H1 (cell line): ENCODE data around the gene SLC24A3. TPM values are rescaled to one million over a fixed set of nuclear protein-coding genes. Genes with fewer than 3 reads are reported as not detected.

Experiments used
- CTCF ChIA-PET: fragments of 300-600 bp; sonication (Branson Sonifier 250); formaldehyde crosslinking; loops from one replicate; lab custom pipeline; 2021; ENCODE audit not compliant: partially characterized antibody; lab: Charles Lee
- POLR2A ChIA-PET: fragments of 300-600 bp; sonication (Branson Sonifier 250); formaldehyde crosslinking; loops from one replicate; lab custom pipeline; 2021; ENCODE audit warnings: inconsistent platforms; ENCODE audit not compliant: partially characterized antibody; lab: Charles Lee
- DNase-seq, 2 experiments: peaks; one replicate each; pipeline versions ENCODE4 v3.0.0 to v3.0.0-alpha.2; 2010 to 2022; ENCODE audit warnings: low spot score in 2 of 2, low read depth in 1 of 2, mixed read lengths in 1 of 2
- FAIRE-seq: peaks from 2 replicates; lab custom pipeline; 2011; peaks lifted over from hg19 to GRCh38; lab: Jason Lieb, UNC
- H2AFZ ChIP-seq: 2 replicates; pipeline ENCODE4 v1.8.1; 2012; ENCODE audit warnings: low read length, inconsistent platforms
- H2AK5ac ChIP-seq: 2 replicates; pipeline ENCODE4 v1.6.1; 2013; ENCODE audit warnings: low read depth, low read length
- H2BK120ac ChIP-seq: replicated peaks from 2 replicates; pipeline ENCODE3; 2013; ENCODE audit warnings: low read depth, low read length, inconsistent platforms
- H2BK12ac ChIP-seq: 2 replicates; pipeline ENCODE4 v1.6.1; 2013; ENCODE audit warnings: low read depth, low read length
- H2BK15ac ChIP-seq: 2 replicates; pipeline ENCODE4 v1.6.1; 2013; ENCODE audit warnings: low read length
- H2BK20ac ChIP-seq: 2 replicates; pipeline ENCODE4 v1.6.1; 2013; ENCODE audit warnings: low read length
- H2BK5ac ChIP-seq: 2 replicates; pipeline ENCODE4 v1.6.1; 2013; ENCODE audit warnings: low read depth, low read length
- H3K14ac ChIP-seq: 2 replicates; pipeline ENCODE4 v1.6.1; 2013; ENCODE audit warnings: inconsistent platforms; ENCODE audit not compliant: insufficient read length
- H3K18ac ChIP-seq: 2 replicates; pipeline ENCODE4 v1.6.1; 2013; ENCODE audit warnings: low read length; ENCODE audit errors: extremely low read depth
- H3K23ac ChIP-seq: 2 replicates; pipeline ENCODE4 v1.6.1; 2013; ENCODE audit warnings: inconsistent platforms; ENCODE audit not compliant: insufficient read length
- H3K23me2 ChIP-seq: 2 replicates; pipeline ENCODE4 v1.6.1; 2013; ENCODE audit warnings: low read depth, low read length
- H3K27ac ChIP-seq: 2 replicates; pipeline ENCODE4 v1.6.1; 2011; ENCODE audit warnings: low read depth, low read length, inconsistent platforms
- H3K27me3 ChIP-seq, 4 experiments: replicated peaks in 1 of 4; 1 replicate in 1 of 4; 2 replicates in 3 of 4; pipeline versions ENCODE4 v1.6.1 to v1.8.1; 2011 to 2013; ENCODE audit warnings: low read length in 3 of 4, mild to moderate bottlenecking in 3 of 4, inconsistent platforms in 2 of 4, mixed read lengths in 2 of 4, moderate library complexity in 1 of 4; ENCODE audit not compliant: control insufficient read depth in 3 of 4, insufficient read depth in 3 of 4; ENCODE audit errors: extremely low read depth in 1 of 4
- H3K36me3 ChIP-seq, 4 experiments: 2 replicates each; pipeline versions ENCODE4 v1.6.1 to v1.8.1; 2011 to 2013; ENCODE audit warnings: mild to moderate bottlenecking in 4 of 4, low read length in 3 of 4, moderate library complexity in 2 of 4, control low read depth in 1 of 4, inconsistent platforms in 1 of 4; ENCODE audit not compliant: insufficient read depth in 4 of 4, control insufficient read depth in 2 of 4
- H3K4ac ChIP-seq: replicated peaks from 2 replicates; pipeline ENCODE3; 2013; ENCODE audit warnings: low read length, low read depth, mixed read lengths, inconsistent platforms; ENCODE audit not compliant: insufficient read length
- H3K4me1 ChIP-seq, 4 experiments: replicated peaks in 1 of 4; 1 replicate in 1 of 4; 2 replicates in 3 of 4; pipeline versions ENCODE4 v1.6.1 to v1.8.1; 2011 to 2013; ENCODE audit warnings: low read length in 3 of 4, inconsistent platforms in 2 of 4, mixed read lengths in 1 of 4; ENCODE audit not compliant: insufficient read depth in 4 of 4, control insufficient read depth in 3 of 4
- H3K4me2 ChIP-seq, 2 experiments: 2 replicates each; pipeline versions ENCODE4 v1.6.1 to v1.8.1; 2011 to 2013; ENCODE audit warnings: low read depth in 2 of 2, low read length in 2 of 2, control low read depth in 1 of 2, inconsistent platforms in 1 of 2, mild to moderate bottlenecking in 1 of 2; ENCODE audit not compliant: insufficient read depth in 1 of 2
- H3K4me3 ChIP-seq, 4 experiments: fragments of 200-600, 300-600 bp in 1 of 4; sonication (generic), shearing (Covaris generic), sonication (Bioruptor Twin) in 1 of 4; 2 replicates each; pipeline versions ENCODE4 v1.5.1 to v1.8.1; 2011 to 2016; ENCODE audit warnings: low read length in 4 of 4, low read depth in 3 of 4, control low read depth in 2 of 4, inconsistent platforms in 2 of 4, mild to moderate bottlenecking in 2 of 4, mixed read lengths in 1 of 4, moderate library complexity in 1 of 4; ENCODE audit not compliant: insufficient read depth in 2 of 4; ENCODE audit errors: extremely low read depth in 1 of 4
- H3K56ac ChIP-seq: replicated peaks from 2 replicates; pipeline ENCODE3; 2013; ENCODE audit warnings: low read depth, mild to moderate bottlenecking, mixed read lengths, low read length, inconsistent platforms; ENCODE audit not compliant: insufficient read length
- H3K79me1 ChIP-seq: 2 replicates; pipeline ENCODE4 v1.6.1; 2013; ENCODE audit warnings: low read depth, low read length, control low read depth
- H3K79me2 ChIP-seq, 2 experiments: 2 replicates each; pipeline versions ENCODE4 v1.6.1 to v1.8.1; 2012 to 2013; ENCODE audit warnings: low read length in 2 of 2, mild to moderate bottlenecking in 2 of 2, inconsistent platforms in 1 of 2; ENCODE audit not compliant: insufficient read depth in 2 of 2, control insufficient read depth in 1 of 2
- H3K9ac ChIP-seq, 4 experiments: replicated peaks in 1 of 4; 1 replicate in 1 of 4; 2 replicates in 3 of 4; pipeline versions ENCODE4 v1.6.1 to v1.8.1; 2011 to 2013; ENCODE audit warnings: low read depth in 3 of 4, low read length in 3 of 4, control low read depth in 2 of 4, mild to moderate bottlenecking in 2 of 4, moderate library complexity in 2 of 4, inconsistent platforms in 1 of 4; ENCODE audit errors: extremely low read depth in 1 of 4
- H3K9me3 ChIP-seq, 2 experiments: 2 replicates each; pipeline versions ENCODE4 v1.6.1 to v1.8.1; 2012 to 2013; ENCODE audit warnings: mild to moderate bottlenecking in 2 of 2, moderate library complexity in 2 of 2, control low read depth in 1 of 2, inconsistent platforms in 1 of 2, low read depth in 1 of 2, low read length in 1 of 2, mixed read lengths in 1 of 2; ENCODE audit not compliant: insufficient read depth in 2 of 2
- H4K20me1 ChIP-seq, 2 experiments: replicated peaks in 1 of 2; 2 replicates each; pipeline versions ENCODE3 to v1.8.1; 2011 to 2013; ENCODE audit warnings: inconsistent platforms in 2 of 2, low read length in 2 of 2, mild to moderate bottlenecking in 1 of 2; ENCODE audit not compliant: insufficient read depth in 2 of 2, control insufficient read depth in 1 of 2
- H4K5ac ChIP-seq: 2 replicates; pipeline ENCODE4 v1.6.1; 2013; ENCODE audit warnings: low read length, low read depth, mixed read lengths, inconsistent platforms; ENCODE audit not compliant: insufficient read length
- H4K8ac ChIP-seq: 2 replicates; pipeline ENCODE4 v1.8.0; 2013; ENCODE audit warnings: mild to moderate bottlenecking, moderate library complexity, low read length, inconsistent platforms; ENCODE audit not compliant: insufficient read depth; ENCODE audit errors: extremely low read depth
- H4K91ac ChIP-seq: replicated peaks from 2 replicates; pipeline ENCODE3; 2013; ENCODE audit warnings: low read length, mixed read lengths, inconsistent platforms; ENCODE audit not compliant: insufficient read length
- CTBP2 ChIP-seq: IDR thresholded peaks from 2 replicates; pipeline ENCODE4 v1.7.0; 2011; ENCODE audit warnings: borderline replicate concordance, mild to moderate bottlenecking, moderate library complexity, mixed read lengths, low read length; ENCODE audit not compliant: insufficient read depth, insufficient read length
- EP300 ChIP-seq, 2 experiments: IDR thresholded peaks; 1 replicate in 1 of 2; 2 replicates in 1 of 2; pipeline ENCODE4 v1.6.1; 2011 to 2012; ENCODE audit warnings: low read depth in 2 of 2, low read length in 2 of 2, mild to moderate bottlenecking in 2 of 2, borderline replicate concordance in 1 of 2, inconsistent platforms in 1 of 2, moderate library complexity in 1 of 2
- EZH2 ChIP-seq: fragments of 200-600 bp; sonication (generic); IDR thresholded peaks from 2 replicates; pipeline ENCODE4 v1.7.1; 2012; ENCODE audit warnings: low read depth, mild to moderate bottlenecking, moderate library complexity, low read length, inconsistent platforms; ENCODE audit not compliant: severe bottlenecking
- FOSL1 ChIP-seq: IDR thresholded peaks from 2 replicates; pipeline ENCODE4 v1.6.1; 2011; ENCODE audit warnings: mild to moderate bottlenecking, low read depth, low read length, moderate library complexity; ENCODE audit not compliant: insufficient read depth
- POLR2A ChIP-seq, 2 experiments: IDR thresholded peaks; 1 replicate in 1 of 2; 2 replicates in 1 of 2; pipeline ENCODE4 v1.6.1; 2011; ENCODE audit warnings: low read depth in 2 of 2, low read length in 2 of 2, mild to moderate bottlenecking in 2 of 2; ENCODE audit errors: control extremely low read depth in 1 of 2
- RFX5 ChIP-seq: IDR thresholded peaks from 2 replicates; pipeline ENCODE4 v1.6.1; 2011; ENCODE audit warnings: low read depth, low read length, improper control_type of control experiment, borderline replicate concordance
- TAF1 ChIP-seq: IDR thresholded peaks from 2 replicates; pipeline ENCODE4 v1.6.1; 2011; ENCODE audit warnings: mild to moderate bottlenecking, low read depth, low read length
- TAF7 ChIP-seq: optimal IDR thresholded peaks from 2 replicates; pipeline ENCODE3; 2011; ENCODE audit warnings: low read depth, mild to moderate bottlenecking, inconsistent platforms, low read length, moderate library complexity, borderline replicate concordance
- TBP ChIP-seq: IDR thresholded peaks from 2 replicates; pipeline ENCODE4 v1.6.1; 2011; ENCODE audit warnings: low read depth, low read length, improper control_type of control experiment
- TCF12 ChIP-seq: IDR thresholded peaks from 2 replicates; pipeline ENCODE4 v1.6.1; 2011; ENCODE audit warnings: low read depth, mild to moderate bottlenecking, low read length
- whole genome bisulfite sequencing, 2 experiments: shearing (Covaris generic) in 1 of 2; methylation state at CpG; one replicate each; pipeline versions ENCODE4 v1.1.6 to v1.1.7; 2013 to 2015; ENCODE audit warnings: low lambda C conversion rate in 2 of 2, mixed read lengths in 2 of 2, inconsistent platforms in 1 of 2, low coverage in 1 of 2, missing lambda C conversion rate in 1 of 2; ENCODE audit not compliant: insufficient replicate concordance in 2 of 2, insufficient coverage in 1 of 2, insufficient read length in 1 of 2; ENCODE audit errors: extremely low coverage in 1 of 2, missing lambda C conversion rate in 1 of 2; 5-methylcytosine and 5-hydroxymethylcytosine counted together
- polyA plus RNA-seq, 7 experiments: library from polyadenylated mRNA; depleted of rRNA in 3 of 7; stranded (reverse) in 5 of 7; unstranded in 2 of 7; fragments of >200 nt in 5 of 7; fragments of 200-250 nt in 2 of 7; gene quantifications; 1 replicate in 5 of 7; 2 replicates in 1 of 7; 4 replicates in 1 of 7; pipeline versions ENCODE4 v1.2.1 to v1.2.3, GENCODE V29; 2011 to 2013; ENCODE audit warnings: missing spikeins in 2 of 7, mixed read lengths in 2 of 7
- total RNA-seq: library from RNA; stranded (reverse); fragmentation: NEBNext Ultra II Directional; extraction: Animal tissue kit (Norgen Biotek cat#: 25700); gene quantifications from 2 replicates; pipeline ENCODE4 v1.2.1, GENCODE V29; 2021

Gene SLC24A3
- total and polyA plus RNA-seq, 2 of the 8 experiments (the other 6 are each of a cell fraction or from before 2014, with no cell fraction given) = 4.5 to 6.3 TPM

GRCh38 chr20:19527509-19527908 lies 315.1 kb downstream of the SLC24A3 start:
- no peak overlapping the region for H3K27ac ChIP-seq
- no peak overlapping the region for H3K4ac ChIP-seq
- H2BK12ac ChIP-seq = no peak overlapping the region
- no peak overlapping the region for H4K5ac ChIP-seq
- H3K27me3 ChIP-seq = no peaks in the 10 kb centered on the region
- no peak overlapping the region for H4K91ac ChIP-seq
- H4K20me1 ChIP-seq = no peaks in the 10 kb centered on the region
- no peak overlapping the region for H2BK5ac ChIP-seq
- H3K4me1 ChIP-seq = no peaks in the 10 kb centered on the region
- no peak for DNase-seq
- H3K79me2 ChIP-seq = no peaks in the 10 kb centered on the region
- ChIA-PET CTCF (interaction anchor here (1.1 to 1.6 kb wide), 2 partner anchors 15 to 18 kb away, joined by 3 to 5 read pairs; no protein-coding TSS in a partner anchor), POLR2A (no interaction called here)
- H3K23ac ChIP-seq = no peak overlapping the region
- H2BK15ac ChIP-seq = no peak overlapping the region
- no peaks in the 10 kb centered on the region for H3K79me1 ChIP-seq
- H3K23me2 ChIP-seq = no peaks in the 10 kb centered on the region
- H3K56ac ChIP-seq = no peak overlapping the region
- H4K8ac ChIP-seq = no peak overlapping the region
- H3K14ac ChIP-seq = no peak overlapping the region
- H3K36me3 ChIP-seq = no peaks in the 10 kb centered on the region
- H2AFZ ChIP-seq = no peak overlapping the region
- H3K9ac ChIP-seq = no peak overlapping the region
- H3K4me2 ChIP-seq = no peak overlapping the region
- H2AK5ac ChIP-seq = no peak overlapping the region
- no peak overlapping the region for H2BK120ac ChIP-seq
- no peak for FAIRE-seq
- H3K18ac ChIP-seq = no peak overlapping the region
- no peak overlapping the region for H3K4me3 ChIP-seq
- WGBS, 2 experiments = 90% methylated on average over 2 of the region's 2 CpGs; no CpG with 5 or more reads in 1 of the 2 experiments
- H2BK20ac ChIP-seq = no peak overlapping the region
- H3K9me3 ChIP-seq = no peaks in the 10 kb centered on the region
- TF ChIP-seq TAF1 = no peak
- no peak for TF ChIP-seq FOSL1
- TF ChIP-seq RFX5 = no peak
- no peak for TF ChIP-seq EZH2
- TF ChIP-seq CTBP2 = no peak
- no peak for TF ChIP-seq POLR2A (IDR thresholded peaks at IDR 0.05; ENCODE audit: control extremely low read depth in 1 of 2, low read depth in 2 of 2, low read length in 2 of 2)
- TF ChIP-seq TBP = no peak
- TF ChIP-seq EP300 (IDR thresholded peaks at IDR 0.05; ENCODE audit: borderline replicate concordance in 1 of 2, low read depth in 2 of 2, low read length in 2 of 2) = no peak
- no peak for TF ChIP-seq TAF7
- no peak for TF ChIP-seq TCF12
